8988T (cell line): ENCODE results near the gene RFX6.
A peak's percentile ranks its signal among the peaks of the same experiment; 100 is the strongest.
"Not testable (repeated sequence)": the region's sequence is repeated elsewhere in the genome, so short reads cannot be mapped to it uniquely, and the experiment has no call there.

Source experiments
- DNase-seq: peaks from one replicate; pipeline ENCODE4 v3.0.0; 2011

Gene RFX6

GRCh38 chr6:116876635-116877611 is at the start of gene RFX6:
Gene RFX6 (plus strand): TSS chr6:116877242. CDS start chr6:116877276, 34 bp downstream.
- DNase-seq: peak; percentile 51

DNA sequence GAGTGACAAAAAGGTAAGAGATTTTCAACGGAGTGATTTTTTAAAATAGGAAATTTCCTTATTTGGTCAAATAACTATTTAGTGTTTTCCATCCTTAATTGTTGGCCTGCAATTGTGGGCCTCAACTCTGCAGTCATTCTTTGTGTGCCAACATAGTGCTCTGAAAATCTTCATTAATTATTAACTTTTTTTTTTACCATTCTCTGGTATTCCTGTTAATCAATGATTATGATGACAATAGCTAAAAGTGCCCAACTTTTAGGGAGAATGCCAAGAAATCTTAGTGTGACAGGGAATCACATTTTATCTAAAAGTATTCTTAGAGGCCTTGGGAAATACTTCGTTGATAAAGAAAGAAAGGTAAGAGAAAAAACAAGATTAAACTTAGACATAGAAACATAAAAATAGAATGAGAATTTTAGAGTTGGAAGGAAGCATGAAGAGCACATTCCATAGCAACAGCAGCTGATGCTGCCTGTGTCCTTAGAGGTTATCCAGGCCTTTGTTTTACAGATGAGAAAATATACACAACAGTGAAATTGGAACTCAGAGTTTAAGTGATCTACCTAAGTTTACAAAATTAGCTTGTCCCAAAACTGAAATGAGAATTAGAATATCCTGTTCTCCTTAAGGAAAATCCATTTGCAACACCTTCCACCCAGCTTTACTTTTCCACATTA is 49.3 kb upstream of the RFX6 start:
- DNase-seq: no peak

DNA sequence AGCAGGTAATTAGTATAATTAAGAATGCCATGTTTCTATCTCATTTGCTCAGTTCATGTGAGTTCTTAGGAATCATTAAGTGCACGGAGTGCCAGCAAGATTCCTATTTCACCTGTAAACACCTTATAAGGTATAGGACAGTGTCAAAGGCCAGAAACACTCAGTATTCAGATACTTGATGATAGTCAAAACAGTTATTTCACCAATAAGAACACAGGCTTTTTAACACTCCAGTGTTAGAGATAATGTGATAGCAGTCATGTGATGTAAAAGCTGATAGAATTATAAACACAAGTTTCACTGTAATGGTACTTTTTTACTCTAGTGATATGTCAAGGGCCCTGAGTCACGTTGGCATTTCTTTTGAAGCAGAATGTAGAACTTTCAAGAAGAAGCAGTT is 48.1 kb upstream of the RFX6 start, which contains the start of gene GPRC6A:
TSS of gene GPRC6A (minus strand) at position 101 of the 400 bp plus-strand sequence. CDS start at position 31, 70 bp downstream.
- no peak for DNase-seq

GRCh38 chr6:116834526-116834925 is 42.5 kb upstream of the RFX6 start:
- not testable (repeated sequence) for DNase-seq

DNA sequence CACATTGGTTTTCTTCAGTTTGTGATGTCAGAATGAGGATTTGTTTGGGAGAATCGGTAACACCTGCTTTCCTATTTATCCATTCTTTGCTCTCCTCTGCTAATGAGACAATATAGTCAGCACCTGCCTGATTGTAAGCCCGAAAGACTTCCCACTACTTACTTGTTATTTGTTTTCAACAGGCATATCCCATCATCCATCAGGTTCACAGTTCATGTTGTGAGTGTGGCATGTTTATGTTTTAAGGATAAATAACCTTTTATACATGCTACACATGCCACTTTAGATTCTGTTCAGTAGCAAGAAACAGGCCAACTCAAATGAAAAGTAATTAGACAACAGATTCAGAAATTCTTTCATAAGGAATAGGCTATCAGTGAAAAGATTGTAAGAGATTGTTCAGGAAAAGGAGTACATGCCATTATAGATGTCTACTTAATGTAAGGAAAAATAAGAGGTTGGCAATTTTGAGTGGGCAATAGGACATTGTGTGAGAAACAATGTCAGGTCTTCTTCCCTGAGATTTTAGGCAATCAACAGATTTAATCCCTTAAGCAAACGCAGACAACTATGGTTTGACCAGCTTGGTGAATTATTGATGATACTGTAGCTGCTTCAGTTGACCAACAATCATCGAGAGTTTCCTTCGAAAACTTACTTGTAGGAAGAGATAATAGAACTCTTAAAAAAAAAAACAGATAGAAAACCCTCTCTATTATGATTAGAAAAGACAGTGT is 40.3 kb upstream of the RFX6 start:
- DNase-seq: no peak

DNA sequence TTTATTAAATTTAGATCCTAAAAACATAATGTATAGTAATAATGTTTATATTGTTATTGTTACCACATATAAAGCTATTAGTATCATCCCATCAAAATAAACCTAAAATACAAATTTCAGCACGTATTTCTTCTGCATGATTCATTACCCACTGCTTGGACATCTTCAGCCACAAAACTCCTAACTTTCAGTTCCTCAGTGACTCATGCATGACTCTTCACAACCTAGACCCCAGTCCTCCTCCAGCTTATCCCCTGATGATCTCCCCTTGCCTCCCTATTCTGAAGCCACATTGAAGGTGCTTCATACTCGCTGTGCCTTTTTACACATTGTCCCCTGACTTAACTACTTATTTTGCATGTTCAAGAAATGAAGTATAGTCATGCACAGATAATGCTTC is 37.0 kb upstream of the RFX6 start:
- no peak for DNase-seq

DNA sequence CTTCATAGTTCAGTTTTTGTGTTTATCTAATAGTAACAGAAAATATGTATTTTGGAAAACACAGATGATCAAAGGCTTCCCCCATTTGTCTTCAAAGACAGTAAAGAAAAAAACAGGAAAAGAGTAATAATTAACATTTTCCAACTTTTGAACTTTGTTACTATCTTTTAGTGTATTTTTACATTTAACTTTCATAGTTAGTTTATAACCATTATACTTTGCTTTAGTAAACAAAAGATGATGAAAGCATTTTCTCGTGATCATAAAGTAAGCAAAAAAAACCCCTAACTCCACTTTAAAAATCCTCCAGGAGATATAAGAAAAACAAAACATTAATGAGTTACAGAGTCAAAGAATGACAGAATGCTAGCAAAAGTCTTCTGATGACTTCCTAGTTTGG is 34.6 kb upstream of the RFX6 start:
- no peak for DNase-seq

GRCh38 chr6:116847227-116847626 is 29.8 kb upstream of the RFX6 start:
- DNase-seq: no peak

DNA sequence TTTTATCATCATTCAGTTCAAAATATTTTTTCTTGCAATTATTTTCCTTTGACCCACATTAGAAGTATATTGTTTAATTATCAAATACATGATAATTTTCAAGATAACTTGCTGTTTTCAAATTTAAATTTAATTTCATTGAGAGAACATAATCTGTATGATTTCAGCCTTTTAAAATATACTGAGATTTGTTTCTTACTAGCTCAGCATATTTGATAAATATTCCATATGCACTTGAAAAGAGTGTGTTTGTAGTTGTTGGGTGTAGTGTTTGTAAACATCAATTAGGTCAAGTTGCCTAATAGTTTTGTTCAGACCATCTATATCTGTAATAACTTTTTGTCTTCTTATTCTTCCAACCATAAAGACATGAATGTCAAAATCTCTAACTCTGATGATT is 19.0 kb upstream of the RFX6 start:
- no peak for DNase-seq

- DNase-seq: no peak
Measured at GRCh38 chr6:116859264-116859663, 17.8 kb upstream of the RFX6 start.

- DNase-seq: no peak
Measured at GRCh38 chr6:116866281-116866871, 10.7 kb upstream of the RFX6 start.

GRCh38 chr6:116872771-116873170 is 4.3 kb upstream of the RFX6 start:
- no peak for DNase-seq

DNA sequence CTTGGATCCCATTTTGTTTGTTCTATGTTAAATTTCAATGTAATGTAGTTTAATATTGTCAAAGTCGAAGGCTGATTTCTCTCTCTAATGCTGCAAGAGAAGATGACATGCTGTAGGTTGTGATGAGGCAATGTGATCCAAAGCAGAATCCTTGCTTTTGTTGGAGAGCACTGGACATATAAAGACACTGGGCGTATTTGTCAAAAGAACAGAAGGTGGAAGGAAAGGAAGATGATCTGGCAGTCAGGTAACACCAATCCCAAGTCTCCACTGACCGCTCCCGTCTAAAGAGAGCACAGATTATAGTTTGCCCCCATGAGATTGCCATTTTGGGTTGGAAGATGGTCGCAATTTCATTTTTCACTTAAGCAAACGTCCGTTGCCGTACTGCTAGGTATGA is 935 bp upstream of the RFX6 start:
- no peak for DNase-seq

DNA sequence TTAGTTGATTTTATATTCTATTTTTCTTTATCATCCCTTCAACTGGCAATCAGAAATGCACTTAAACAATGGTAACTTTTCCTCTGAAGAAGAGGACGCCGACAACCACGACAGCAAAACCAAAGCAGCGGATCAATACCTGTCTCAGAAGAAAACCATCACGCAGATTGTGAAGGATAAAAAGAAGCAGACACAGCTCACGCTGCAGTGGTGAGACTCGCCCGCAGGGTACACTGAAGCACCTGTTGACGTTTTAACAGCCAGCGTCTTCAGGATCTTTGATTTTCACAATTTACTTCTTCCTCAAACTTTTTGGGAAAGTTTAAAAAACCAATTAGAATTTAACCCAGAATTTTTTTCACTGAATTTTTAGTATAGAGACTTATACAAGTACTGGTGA is 701 bp downstream of the RFX6 start:
- no peak for DNase-seq

DNA sequence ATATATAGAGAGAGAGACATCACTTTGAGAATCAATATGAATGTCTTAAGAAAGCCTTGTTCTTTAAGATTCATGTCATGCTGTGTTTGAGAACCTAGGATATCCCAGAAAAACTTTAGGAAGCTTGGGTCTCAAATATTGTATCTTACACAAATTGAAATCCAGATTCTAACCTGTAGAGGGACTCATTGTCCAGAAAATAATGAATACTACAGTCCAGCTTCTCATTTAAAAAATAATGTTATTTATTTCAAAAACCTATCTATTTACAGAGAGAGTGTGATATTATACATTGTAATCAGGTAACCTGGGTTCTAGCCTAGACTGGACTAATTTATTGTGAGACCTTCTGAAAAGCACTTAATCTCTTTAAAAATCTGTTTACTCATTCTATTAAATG is 4.2 kb downstream of the RFX6 start:
- DNase-seq: no peak

- no peak for DNase-seq
Measured at GRCh38 chr6:116883005-116883404, 6.0 kb downstream of the RFX6 start.

- DNase-seq: no peak
Measured at GRCh38 chr6:116884530-116884929, 7.5 kb downstream of the RFX6 start.

DNA sequence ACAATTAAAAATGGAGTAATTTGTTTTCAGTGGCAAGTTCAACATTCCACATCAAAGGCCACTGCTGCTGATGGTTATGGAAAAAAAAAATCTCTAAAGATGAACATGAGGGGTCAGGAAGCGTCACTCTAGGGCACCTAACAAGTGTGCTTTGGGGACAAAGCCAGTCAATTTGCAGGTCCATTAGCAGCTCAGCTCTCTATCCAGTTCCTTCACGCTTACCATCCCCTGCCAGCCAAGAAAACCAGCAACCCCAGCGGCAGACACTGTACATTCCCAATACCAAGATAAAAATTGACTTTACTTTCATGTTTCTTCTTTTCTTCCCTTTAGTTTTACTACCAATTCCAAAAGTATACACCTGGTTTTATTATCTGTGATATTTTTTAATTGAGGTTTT is 10.1 kb downstream of the RFX6 start:
- no peak for DNase-seq

- DNase-seq: no peak
Measured at GRCh38 chr6:116887894-116888293, 10.9 kb downstream of the RFX6 start.

GRCh38 chr6:116888732-116889360 is 11.8 kb downstream of the RFX6 start:
- DNase-seq: no peak

DNA sequence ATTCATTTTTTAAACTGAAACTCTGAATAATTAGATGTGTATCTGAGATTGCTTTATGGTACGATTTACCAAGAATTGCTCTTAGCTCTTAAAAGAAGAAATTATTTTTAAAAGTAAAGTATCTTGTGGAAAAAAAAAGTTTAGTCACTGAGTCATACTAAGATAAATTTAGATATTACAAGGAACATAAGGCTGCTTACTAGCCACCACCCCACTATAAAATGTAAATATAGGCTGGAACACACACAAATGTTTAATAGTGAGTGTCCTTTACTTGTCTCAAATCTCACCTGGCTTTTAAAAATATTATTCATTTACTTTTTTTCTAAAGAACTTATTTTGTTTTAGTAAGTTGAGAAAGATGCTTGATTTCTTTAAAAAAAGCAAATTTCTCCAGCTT is 17.6 kb downstream of the RFX6 start:
- DNase-seq: no peak

GRCh38 chr6:116895935-116896334 is 18.9 kb downstream of the RFX6 start:
- no peak for DNase-seq
